ENCODE measurements around the gene MTERF4. TPM values are rescaled to one million over a fixed set of nuclear protein-coding genes. Genes with fewer than 3 reads are reported as not detected.

The MTERF4 gene
- total and polyA plus RNA-seq, 2 of the 13 experiments (the other 11 are each of a cell fraction or from before 2014, with no cell fraction given), result 50.5 to 59.8 TPM

DNA sequence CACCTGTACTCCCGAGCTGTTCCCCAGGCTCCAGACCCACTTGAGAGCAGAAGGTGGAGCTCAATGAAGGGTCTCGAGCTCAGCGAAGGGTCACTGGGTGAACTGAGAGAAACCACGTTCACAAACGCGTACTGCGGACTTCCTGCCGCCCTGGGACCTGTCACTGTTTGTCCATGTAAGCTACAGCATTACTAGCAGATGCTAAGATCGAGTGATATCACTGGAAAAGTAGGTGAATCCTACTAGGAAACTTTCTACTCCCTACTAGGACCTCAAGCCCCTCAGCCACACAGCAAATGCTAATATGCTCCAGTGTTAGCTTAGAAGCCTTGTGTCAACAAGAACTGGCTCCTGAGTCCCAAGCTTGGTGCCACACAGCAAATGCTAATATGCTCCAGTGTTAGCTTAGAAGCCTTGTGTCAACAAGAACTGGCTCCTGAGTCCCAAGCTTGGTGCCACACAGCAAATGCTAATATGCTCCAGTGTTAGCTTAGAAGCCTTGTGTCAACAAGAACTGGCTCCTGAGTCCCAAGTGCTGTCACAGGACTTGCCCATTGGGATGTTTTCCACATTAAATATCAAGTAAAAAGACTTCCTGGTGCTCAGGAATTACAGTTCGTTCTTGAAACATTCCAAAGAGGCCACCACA is 8.8 kb downstream of the MTERF4 start (continued):
- TF ChIP-seq STAT6 (CRISPR knock-in tag; IDR thresholded peaks at IDR 0.05; ENCODE audit: borderline replicate concordance), result peak; percentile 77; the same call in 1 of the 2 replicates
- TF ChIP-seq ZNF629 (CRISPR knock-in tag; conservative IDR thresholded peaks at IDR 0.05), result peak; percentile 40; the same call in 1 of the 2 replicates
- TF ChIP-seq HMG20A (CRISPR knock-in tag; IDR thresholded peaks at IDR 0.05; ENCODE audit: borderline replicate concordance), result peak; percentile 86
- peak; percentile 66; the same call in 1 of the 2 replicates for TF ChIP-seq ZNF724P (CRISPR knock-in tag; IDR thresholded peaks at IDR 0.05; ENCODE audit: borderline replicate concordance)
- 0 out of 2 replicates have a peak, but pooled peaks have one; percentile 50 for TF ChIP-seq NAIF1 (CRISPR knock-in tag; IDR thresholded peaks at IDR 0.05; ENCODE audit: borderline replicate concordance)
- peak; percentile 63; the same call in 1 of the 2 replicates for TF ChIP-seq ZNF747 (CRISPR knock-in tag; IDR thresholded peaks at IDR 0.05; ENCODE audit: borderline replicate concordance)
- 0 out of 2 replicates have a peak, but pooled peaks have one; percentile 59 for TF ChIP-seq ZNF616 (CRISPR knock-in tag; IDR thresholded peaks at IDR 0.05; ENCODE audit: low read depth)
- TF ChIP-seq NRL (CRISPR knock-in tag; IDR thresholded peaks at IDR 0.05; ENCODE audit: borderline replicate concordance), result 0 out of 2 replicates have a peak, but pooled peaks have one; percentile 58
- peak; percentile 68; the same call in 1 of the 2 replicates for TF ChIP-seq RXRB (CRISPR knock-in tag; IDR thresholded peaks at IDR 0.05; ENCODE audit: borderline replicate concordance)
- TF ChIP-seq, protein P1, sequence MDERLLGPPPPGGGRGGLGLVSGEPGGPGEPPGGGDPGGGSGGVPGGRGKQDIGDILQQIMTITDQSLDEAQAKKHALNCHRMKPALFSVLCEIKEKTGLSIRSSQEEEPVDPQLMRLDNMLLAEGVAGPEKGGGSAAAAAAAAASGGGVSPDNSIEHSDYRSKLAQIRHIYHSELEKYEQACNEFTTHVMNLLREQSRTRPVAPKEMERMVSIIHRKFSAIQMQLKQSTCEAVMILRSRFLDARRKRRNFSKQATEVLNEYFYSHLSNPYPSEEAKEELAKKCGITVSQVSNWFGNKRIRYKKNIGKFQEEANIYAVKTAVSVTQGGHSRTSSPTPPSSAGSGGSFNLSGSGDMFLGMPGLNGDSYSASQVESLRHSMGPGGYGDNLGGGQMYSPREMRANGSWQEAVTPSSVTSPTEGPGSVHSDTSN (CRISPR knock-in tag; IDR thresholded peaks at IDR 0.05), result peak; percentile 35; the same call in 1 of the 2 replicates
- TF ChIP-seq SOX13 (IDR thresholded peaks at IDR 0.05), result 0 out of 2 replicates have a peak, but pooled peaks have one; percentile 12
- TF ChIP-seq SOX13 (CRISPR knock-in tag; conservative IDR thresholded peaks at IDR 0.05 in 1 of 2, IDR thresholded peaks at IDR 0.05 in 1 of 2), result peak in 1 of 2 experiments; percentile 74; a peak in 2 of 4 replicates
- peak; percentile 84 for TF ChIP-seq ZNF580 (CRISPR knock-in tag; IDR thresholded peaks at IDR 0.05; ENCODE audit: borderline replicate concordance, low read depth)
- TF ChIP-seq ZNF350 (CRISPR knock-in tag; IDR thresholded peaks at IDR 0.05; ENCODE audit: borderline replicate concordance, low read depth), result peak; percentile 62; the same call in 1 of the 2 replicates
- peak; percentile 19; the same call in 1 of the 2 replicates for TF ChIP-seq NR2C2 (CRISPR knock-in tag; IDR thresholded peaks at IDR 0.05; ENCODE audit: borderline replicate concordance)
- TF ChIP-seq ZNF503 (CRISPR knock-in tag; IDR thresholded peaks at IDR 0.05), result peak; percentile 95
- peak; percentile 88; the same call in 1 of the 2 replicates for TF ChIP-seq ZNF205 (CRISPR knock-in tag; IDR thresholded peaks at IDR 0.05)
- TF ChIP-seq DMAP1 (CRISPR knock-in tag; IDR thresholded peaks at IDR 0.05), result peak; percentile 75
- peak; percentile 88 for TF ChIP-seq ZBTB26 (CRISPR knock-in tag; IDR thresholded peaks at IDR 0.05; ENCODE audit: borderline replicate concordance)
- 0 out of 2 replicates have a peak, but pooled peaks have one; percentile 57 for TF ChIP-seq AHR (CRISPR knock-in tag; IDR thresholded peaks at IDR 0.05)
